Panc1 (cell line): ENCODE measurements around the gene DUSP9.

Source experiments
- POLR2AphosphoS5 ChIP-seq: IDR thresholded peaks from 2 replicates; pipeline ENCODE4 v1.6.1; 2012; ENCODE audit warnings: mild to moderate bottlenecking, low read depth, low read length, moderate library complexity
- TCF7L2 ChIP-seq: IDR thresholded peaks from 2 replicates; pipeline ENCODE4 v1.6.1; 2011; ENCODE audit warnings: mild to moderate bottlenecking, low read depth, low read length, inconsistent platforms
- TF ChIP-seq, protein P1 (sequence below): fragments of 450-650 bp; IDR thresholded peaks from 2 replicates; pipeline ENCODE4 v1.5.1; 2017; ENCODE audit warnings: mild to moderate bottlenecking

DNA sequence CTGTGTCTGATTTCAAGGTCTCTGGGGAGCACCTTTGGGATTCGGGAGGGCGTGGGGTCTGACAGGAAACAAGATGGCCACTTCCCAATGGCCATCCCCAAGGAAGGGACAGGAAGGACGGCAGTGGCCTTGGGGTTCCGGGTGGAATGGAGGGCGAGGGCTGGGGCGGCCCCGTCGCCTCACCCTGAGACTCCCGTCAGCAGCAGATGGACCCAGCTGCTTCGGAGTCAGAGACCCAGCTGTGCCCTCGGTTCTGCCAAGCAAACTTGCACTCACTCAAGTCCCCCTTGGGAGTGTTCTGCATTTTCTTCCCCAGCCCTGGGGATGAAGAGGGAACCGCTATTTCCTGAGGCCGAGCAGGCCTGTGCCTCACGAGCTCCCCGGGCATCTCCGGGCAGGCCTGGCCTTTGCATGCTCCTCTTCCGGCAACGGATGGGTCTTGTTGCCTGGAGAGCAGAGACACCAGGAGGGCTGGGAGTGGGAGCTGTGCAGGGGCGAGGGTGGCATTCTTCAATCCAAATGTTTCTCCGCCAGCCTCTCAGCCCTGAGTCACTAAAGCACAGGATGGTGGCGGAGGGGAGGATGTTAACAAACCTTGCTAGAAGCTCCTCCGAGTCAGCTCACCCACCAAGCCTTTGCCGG lies 6.8 kb upstream of the DUSP9 start:
- TF ChIP-seq, protein P1, sequence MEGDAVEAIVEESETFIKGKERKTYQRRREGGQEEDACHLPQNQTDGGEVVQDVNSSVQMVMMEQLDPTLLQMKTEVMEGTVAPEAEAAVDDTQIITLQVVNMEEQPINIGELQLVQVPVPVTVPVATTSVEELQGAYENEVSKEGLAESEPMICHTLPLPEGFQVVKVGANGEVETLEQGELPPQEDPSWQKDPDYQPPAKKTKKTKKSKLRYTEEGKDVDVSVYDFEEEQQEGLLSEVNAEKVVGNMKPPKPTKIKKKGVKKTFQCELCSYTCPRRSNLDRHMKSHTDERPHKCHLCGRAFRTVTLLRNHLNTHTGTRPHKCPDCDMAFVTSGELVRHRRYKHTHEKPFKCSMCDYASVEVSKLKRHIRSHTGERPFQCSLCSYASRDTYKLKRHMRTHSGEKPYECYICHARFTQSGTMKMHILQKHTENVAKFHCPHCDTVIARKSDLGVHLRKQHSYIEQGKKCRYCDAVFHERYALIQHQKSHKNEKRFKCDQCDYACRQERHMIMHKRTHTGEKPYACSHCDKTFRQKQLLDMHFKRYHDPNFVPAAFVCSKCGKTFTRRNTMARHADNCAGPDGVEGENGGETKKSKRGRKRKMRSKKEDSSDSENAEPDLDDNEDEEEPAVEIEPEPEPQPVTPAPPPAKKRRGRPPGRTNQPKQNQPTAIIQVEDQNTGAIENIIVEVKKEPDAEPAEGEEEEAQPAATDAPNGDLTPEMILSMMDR, result no peak
- no peak for TF ChIP-seq POLR2AphosphoS5
- TF ChIP-seq TCF7L2, result no peak
